ENCODE measurements around the gene CCDC106.

The CCDC106 gene

DNA sequence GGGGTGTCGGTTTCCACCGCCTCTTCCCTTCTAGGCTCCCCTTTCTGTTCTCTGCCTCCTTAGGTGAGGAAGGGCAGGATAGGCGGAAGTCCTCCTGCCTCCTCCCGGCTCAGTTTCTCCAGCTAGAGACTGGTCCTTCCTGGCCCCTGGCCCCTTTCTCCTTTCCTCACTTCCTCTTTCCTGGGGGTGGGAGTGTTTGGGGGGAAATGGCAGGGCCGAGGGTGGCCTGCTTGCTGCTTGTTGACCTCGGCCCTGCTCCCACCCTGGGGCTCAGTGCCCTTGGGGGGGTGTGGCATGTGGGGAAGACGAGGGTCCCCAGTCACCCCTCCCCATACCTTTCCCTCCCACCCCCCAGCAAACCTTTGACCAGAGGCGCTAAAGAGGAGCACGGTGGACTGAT is 11.8 kb downstream of the CCDC106 start:
- Histone ChIP-seq H3K4me1 (ENCODE audit: control insufficient read depth, insufficient read depth, low read length) (peaks cover 34% of the 10 kb centered on the region), H3K4me3 (ENCODE audit: low read length) (no peak overlapping the region), H3K9ac (ENCODE audit: low read length) (no peak overlapping the region), H3K9me3 (ENCODE audit: control insufficient read depth, low read length) (no peaks in the 10 kb centered on the region), H3K36me3 (ENCODE audit: control insufficient read depth, insufficient read depth, low read length) (peaks cover 23% of the 10 kb centered on the region), H3K27me3 (ENCODE audit: control insufficient read depth, insufficient read depth, low read length) (no peaks in the 10 kb centered on the region)

DNA sequence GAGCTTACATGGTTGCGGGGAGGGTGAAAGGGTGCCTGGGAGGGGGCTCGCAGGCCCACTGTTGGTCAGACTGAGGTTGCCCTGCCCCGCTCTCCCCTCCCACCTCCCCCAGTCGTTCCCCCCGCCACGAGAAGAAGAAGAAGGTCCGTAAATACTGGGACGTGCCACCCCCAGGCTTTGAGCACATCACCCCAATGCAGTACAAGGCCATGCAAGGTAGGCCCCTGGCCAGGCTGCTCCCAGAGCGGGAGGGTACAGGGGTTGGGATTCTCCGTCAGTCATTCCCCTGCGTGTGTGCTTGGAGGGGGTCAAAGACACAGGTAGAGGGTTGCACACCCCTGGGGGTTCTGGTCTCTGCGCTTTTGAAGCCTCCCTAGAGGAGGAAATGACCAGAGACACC is 12.4 kb downstream of the CCDC106 start:
- Histone ChIP-seq H3K9me3 (ENCODE audit: control insufficient read depth, low read length) (no peaks in the 10 kb centered on the region), H3K4me1 (ENCODE audit: control insufficient read depth, insufficient read depth, low read length) (peaks cover 34% of the 10 kb centered on the region), H3K4me3 (ENCODE audit: low read length) (no peak overlapping the region), H3K27me3 (ENCODE audit: control insufficient read depth, insufficient read depth, low read length) (no peaks in the 10 kb centered on the region), H3K9ac (ENCODE audit: low read length) (no peak overlapping the region), H3K36me3 (ENCODE audit: control insufficient read depth, insufficient read depth, low read length) (peaks cover 23% of the 10 kb centered on the region)

DNA sequence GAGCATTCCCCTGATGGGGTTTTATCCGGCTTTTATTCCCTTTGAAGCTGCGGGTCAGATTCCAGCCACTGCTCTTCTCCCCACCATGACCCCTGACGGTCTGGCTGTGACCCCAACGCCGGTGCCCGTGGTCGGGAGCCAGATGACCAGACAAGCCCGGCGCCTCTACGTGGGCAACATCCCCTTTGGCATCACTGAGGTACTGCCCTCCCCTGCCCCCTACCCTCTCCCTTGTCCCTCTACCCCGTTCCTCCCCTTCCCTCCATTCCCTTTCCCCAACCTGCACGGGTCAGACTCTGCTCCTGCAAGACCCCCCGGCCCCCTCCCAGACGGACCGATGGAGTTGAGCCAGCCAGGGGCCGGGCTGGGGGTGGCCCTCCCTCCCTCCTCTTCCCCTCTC is 13.0 kb downstream of the CCDC106 start:
- Histone ChIP-seq H3K27me3 (ENCODE audit: control insufficient read depth, insufficient read depth, low read length) (no peaks in the 10 kb centered on the region), H3K9ac (ENCODE audit: low read length) (no peak overlapping the region), H3K9me3 (ENCODE audit: control insufficient read depth, low read length) (no peaks in the 10 kb centered on the region), H3K36me3 (ENCODE audit: control insufficient read depth, insufficient read depth, low read length) (peaks cover 25% of the 10 kb centered on the region), H3K4me3 (ENCODE audit: low read length) (no peak overlapping the region), H3K4me1 (ENCODE audit: control insufficient read depth, insufficient read depth, low read length) (peaks cover 29% of the 10 kb centered on the region)

DNA sequence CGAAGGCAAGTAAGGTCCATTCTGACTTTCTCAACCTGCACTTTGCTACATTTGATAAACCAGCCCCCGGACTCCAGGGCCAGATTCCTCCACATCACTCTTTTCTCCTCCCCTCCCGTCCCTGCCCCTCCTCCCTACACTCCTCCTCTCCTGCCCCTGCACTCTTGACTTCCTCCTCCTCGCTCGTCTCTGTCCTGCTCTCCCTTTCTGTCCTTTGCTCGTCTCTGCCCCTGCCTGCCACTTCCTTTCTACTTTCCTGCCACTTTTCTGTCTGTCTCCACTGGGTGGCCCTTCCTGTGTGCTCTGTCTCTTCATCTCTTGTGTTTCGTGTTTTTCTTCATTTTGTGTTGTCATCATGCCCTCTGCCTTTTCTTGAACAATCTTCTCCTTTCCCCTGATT is 13.8 kb downstream of the CCDC106 start:
- peaks cover 24% of the 10 kb centered on the region for H3K4me1 ChIP-seq (ENCODE audit: control insufficient read depth, insufficient read depth, low read length)
- H3K27me3 ChIP-seq (ENCODE audit: control insufficient read depth, insufficient read depth, low read length): no peaks in the 10 kb centered on the region
- no peaks in the 10 kb centered on the region for H3K9me3 ChIP-seq (ENCODE audit: control insufficient read depth, low read length)
- H3K9ac ChIP-seq (ENCODE audit: low read length): no peak overlapping the region
- peaks cover 33% of the 10 kb centered on the region for H3K36me3 ChIP-seq (ENCODE audit: control insufficient read depth, insufficient read depth, low read length)
- H3K4me3 ChIP-seq (ENCODE audit: low read length): no peak overlapping the region

DNA sequence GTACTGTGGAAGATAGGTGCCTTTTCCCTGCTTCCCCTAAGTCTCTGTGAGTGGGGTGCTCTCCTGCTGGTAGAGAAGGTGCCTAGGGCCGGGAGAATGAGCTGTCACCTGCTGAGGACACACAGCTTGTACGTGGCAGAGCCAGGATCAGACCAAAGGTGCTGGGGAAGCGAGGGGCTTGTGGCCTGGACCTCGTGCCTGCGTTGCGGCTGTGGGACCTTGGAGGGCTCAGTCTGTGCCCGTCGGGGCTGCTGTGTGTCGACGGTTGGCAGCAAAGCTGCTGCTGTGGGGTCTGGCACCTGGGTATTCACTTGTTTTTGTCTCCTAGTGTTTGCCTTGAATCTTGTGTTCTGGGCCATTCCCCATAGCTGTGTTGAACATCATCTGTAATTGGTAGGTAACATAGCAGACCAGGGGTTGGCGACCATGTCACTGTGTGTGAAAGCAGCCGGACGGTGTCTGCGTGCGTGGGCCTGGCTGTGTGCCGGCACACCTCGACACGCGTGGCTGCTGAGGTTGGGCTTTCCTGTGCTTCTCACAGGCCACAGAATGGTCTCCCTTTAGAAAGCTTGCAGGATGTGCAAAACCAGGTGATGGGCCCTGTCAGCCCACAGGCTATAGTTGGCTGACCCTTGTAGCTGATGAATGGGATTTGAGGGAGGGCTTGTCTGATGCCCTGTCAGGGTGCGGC is 16.0 kb downstream of the CCDC106 start:
- Histone ChIP-seq H3K27me3 (ENCODE audit: control insufficient read depth, insufficient read depth, low read length) (no peaks in the 10 kb centered on the region), H3K9me3 (ENCODE audit: control insufficient read depth, low read length) (no peaks in the 10 kb centered on the region), H3K4me3 (ENCODE audit: low read length) (no peak overlapping the region), H3K36me3 (ENCODE audit: control insufficient read depth, insufficient read depth, low read length) (peaks cover 43% of the 10 kb centered on the region), H3K4me1 (ENCODE audit: control insufficient read depth, insufficient read depth, low read length) (peaks cover 23% of the 10 kb centered on the region), H3K9ac (ENCODE audit: low read length) (no peak overlapping the region)

DNA sequence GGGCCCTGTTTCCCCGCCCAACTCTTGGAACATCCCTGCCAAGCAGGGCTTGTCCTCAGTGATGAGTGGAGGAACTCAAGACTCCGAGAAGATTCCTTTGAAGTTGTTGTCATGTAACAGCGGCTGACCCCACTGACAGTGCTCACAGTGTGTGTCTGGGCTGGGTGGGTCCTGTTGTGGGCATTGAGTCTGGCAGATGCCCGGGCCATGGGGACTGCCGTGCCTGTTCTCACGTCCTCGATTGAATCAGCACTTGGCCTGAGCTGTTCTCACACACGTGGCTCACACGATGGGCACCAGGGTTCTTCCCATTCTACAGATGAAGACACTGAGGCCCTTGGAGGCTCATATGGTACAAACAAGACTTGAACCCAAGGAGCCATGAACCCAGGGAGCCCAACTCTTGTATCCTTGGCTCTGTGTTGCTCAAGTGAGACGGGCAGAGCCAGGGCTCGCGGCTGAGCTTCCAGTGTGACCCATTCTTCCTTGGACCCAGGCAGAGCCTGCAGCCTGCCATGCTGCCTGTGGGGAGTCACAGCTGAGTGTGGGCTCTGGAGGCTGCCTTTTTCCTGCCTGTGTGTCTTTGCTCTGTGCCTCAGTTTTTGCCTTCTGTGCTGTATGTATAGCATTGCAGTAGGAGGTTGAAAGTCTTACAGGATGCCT is 18.5 kb downstream of the CCDC106 start:
- peaks cover 23% of the 10 kb centered on the region for H3K4me1 ChIP-seq (ENCODE audit: control insufficient read depth, insufficient read depth, low read length)
- H3K9me3 ChIP-seq (ENCODE audit: control insufficient read depth, low read length): no peaks in the 10 kb centered on the region
- no peaks in the 10 kb centered on the region for H3K27me3 ChIP-seq (ENCODE audit: control insufficient read depth, insufficient read depth, low read length)
- H3K36me3 ChIP-seq (ENCODE audit: control insufficient read depth, insufficient read depth, low read length): peaks cover 39% of the 10 kb centered on the region
- H3K4me3 ChIP-seq (ENCODE audit: low read length): no peak overlapping the region
- H3K9ac ChIP-seq (ENCODE audit: low read length): no peak overlapping the region

DNA sequence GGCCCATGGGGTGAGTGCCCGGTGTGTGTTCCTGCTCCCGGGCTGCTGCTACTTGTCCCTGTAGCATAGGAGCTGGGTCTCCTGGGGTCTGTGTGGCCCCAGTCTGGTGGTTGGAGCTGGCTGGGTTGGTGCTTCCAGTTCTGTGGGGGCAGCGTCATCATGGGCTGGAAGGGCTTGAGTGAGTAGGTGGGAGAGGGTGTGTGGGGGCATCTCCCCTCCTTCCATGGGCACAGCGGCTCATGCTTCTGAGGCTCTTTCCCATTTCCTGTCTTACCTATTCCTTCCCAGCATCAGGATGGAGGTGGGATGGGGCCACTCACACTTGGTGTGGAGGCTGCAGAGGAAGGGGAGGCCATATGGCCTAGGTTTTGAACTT is 19.0 kb downstream of the CCDC106 start:
- Histone ChIP-seq H3K27me3 (ENCODE audit: control insufficient read depth, insufficient read depth, low read length) (no peaks in the 10 kb centered on the region), H3K9ac (ENCODE audit: low read length) (peak overlapping the region; percentile 28), H3K9me3 (ENCODE audit: control insufficient read depth, low read length) (no peaks in the 10 kb centered on the region), H3K4me1 (ENCODE audit: control insufficient read depth, insufficient read depth, low read length) (peaks cover 23% of the 10 kb centered on the region), H3K4me3 (ENCODE audit: low read length) (no peak overlapping the region), H3K36me3 (ENCODE audit: control insufficient read depth, insufficient read depth, low read length) (peaks cover 39% of the 10 kb centered on the region)

DNA sequence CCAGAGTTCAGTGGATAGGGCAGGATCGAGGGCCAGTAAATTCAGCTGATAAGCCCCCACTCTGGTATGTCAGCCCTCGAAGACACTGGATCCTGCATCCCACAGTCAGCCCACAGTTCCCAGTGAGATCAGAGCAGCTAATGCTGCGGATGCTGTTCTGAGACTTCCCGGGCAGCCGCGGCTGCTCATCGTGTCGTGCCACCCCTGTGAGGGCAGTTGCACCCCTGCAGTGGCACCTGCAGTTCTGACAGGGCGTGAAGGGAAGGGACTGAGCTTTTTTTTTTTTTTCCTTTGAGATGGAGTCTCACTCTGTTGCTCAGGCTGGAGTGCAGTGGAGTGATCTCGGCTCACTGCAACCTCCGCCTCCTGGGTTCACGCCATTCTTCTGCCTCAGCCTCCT is 19.5 kb downstream of the CCDC106 start:
- H3K27me3 ChIP-seq (ENCODE audit: control insufficient read depth, insufficient read depth, low read length): no peaks in the 10 kb centered on the region
- H3K4me3 ChIP-seq (ENCODE audit: low read length): no peak overlapping the region
- no peaks in the 10 kb centered on the region for H3K9me3 ChIP-seq (ENCODE audit: control insufficient read depth, low read length)
- peaks cover 23% of the 10 kb centered on the region for H3K4me1 ChIP-seq (ENCODE audit: control insufficient read depth, insufficient read depth, low read length)
- peak overlapping the region; percentile 28 for H3K9ac ChIP-seq (ENCODE audit: low read length)
- peaks cover 39% of the 10 kb centered on the region for H3K36me3 ChIP-seq (ENCODE audit: control insufficient read depth, insufficient read depth, low read length)

DNA sequence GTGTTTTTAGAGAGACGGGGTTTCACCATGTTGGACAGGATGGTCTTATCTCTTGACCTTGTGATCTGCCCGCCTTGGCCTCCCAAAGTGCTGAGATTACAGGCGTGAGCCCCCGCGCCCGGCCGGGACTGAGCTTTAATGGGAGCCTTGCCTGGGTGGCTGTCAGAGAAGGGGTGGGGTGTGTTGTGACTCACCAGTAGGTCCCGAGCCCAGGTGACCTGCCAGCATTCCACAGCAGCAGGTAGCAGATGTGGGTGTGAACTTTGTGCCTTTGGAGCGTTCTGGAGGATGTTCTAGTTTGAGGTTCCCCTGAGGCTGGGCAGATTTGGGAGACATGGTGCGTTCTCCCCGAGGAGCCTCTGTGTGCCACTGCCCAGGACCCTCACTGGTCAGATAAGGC is 19.9 kb downstream of the CCDC106 start:
- Histone ChIP-seq H3K4me1 (ENCODE audit: control insufficient read depth, insufficient read depth, low read length) (peaks cover 23% of the 10 kb centered on the region), H3K4me3 (ENCODE audit: low read length) (no peak overlapping the region), H3K27me3 (ENCODE audit: control insufficient read depth, insufficient read depth, low read length) (no peaks in the 10 kb centered on the region), H3K9ac (ENCODE audit: low read length) (no peak overlapping the region), H3K9me3 (ENCODE audit: control insufficient read depth, low read length) (no peaks in the 10 kb centered on the region), H3K36me3 (ENCODE audit: control insufficient read depth, insufficient read depth, low read length) (peaks cover 36% of the 10 kb centered on the region)

DNA sequence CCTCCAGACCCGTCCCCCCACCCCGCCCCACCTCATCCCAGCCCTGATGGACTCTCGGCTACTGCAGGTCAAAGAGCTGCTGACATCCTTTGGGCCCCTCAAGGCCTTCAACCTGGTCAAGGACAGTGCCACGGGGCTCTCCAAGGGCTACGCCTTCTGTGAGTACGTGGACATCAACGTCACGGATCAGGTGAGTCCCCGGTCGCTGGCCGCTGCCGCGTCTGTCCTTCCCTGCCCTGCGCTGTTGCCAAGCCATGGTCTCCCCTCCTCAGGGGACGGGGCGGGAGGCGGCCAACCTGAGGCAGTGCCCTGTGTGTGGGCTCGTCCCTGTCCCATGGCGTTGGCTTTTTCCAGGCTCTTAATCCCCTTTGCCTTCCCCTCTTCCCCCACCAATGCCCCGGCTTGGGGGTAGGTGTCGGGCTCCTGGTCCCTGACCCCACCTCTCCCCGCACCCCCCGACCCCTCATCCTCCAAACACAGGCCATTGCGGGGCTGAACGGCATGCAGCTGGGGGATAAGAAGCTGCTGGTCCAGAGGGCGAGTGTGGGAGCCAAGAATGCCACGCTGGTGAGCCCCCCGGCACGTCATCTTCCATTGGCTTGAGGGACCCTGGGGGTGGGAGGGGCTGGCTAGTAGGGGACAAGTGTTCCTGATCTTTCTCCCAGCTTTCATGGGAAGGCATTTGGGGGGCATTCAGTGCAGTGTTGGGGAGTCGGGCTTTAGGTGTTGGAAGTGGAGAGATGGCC is 20.8 kb downstream of the CCDC106 start:
- H3K9ac ChIP-seq (ENCODE audit: low read length): no peak overlapping the region
- no peaks in the 10 kb centered on the region for H3K27me3 ChIP-seq (ENCODE audit: control insufficient read depth, insufficient read depth, low read length)
- H3K4me1 ChIP-seq (ENCODE audit: control insufficient read depth, insufficient read depth, low read length): peaks cover 23% of the 10 kb centered on the region
- peaks cover 28% of the 10 kb centered on the region for H3K36me3 ChIP-seq (ENCODE audit: control insufficient read depth, insufficient read depth, low read length)
- no peak overlapping the region for H3K4me3 ChIP-seq (ENCODE audit: low read length)
- no peaks in the 10 kb centered on the region for H3K9me3 ChIP-seq (ENCODE audit: control insufficient read depth, low read length)

DNA sequence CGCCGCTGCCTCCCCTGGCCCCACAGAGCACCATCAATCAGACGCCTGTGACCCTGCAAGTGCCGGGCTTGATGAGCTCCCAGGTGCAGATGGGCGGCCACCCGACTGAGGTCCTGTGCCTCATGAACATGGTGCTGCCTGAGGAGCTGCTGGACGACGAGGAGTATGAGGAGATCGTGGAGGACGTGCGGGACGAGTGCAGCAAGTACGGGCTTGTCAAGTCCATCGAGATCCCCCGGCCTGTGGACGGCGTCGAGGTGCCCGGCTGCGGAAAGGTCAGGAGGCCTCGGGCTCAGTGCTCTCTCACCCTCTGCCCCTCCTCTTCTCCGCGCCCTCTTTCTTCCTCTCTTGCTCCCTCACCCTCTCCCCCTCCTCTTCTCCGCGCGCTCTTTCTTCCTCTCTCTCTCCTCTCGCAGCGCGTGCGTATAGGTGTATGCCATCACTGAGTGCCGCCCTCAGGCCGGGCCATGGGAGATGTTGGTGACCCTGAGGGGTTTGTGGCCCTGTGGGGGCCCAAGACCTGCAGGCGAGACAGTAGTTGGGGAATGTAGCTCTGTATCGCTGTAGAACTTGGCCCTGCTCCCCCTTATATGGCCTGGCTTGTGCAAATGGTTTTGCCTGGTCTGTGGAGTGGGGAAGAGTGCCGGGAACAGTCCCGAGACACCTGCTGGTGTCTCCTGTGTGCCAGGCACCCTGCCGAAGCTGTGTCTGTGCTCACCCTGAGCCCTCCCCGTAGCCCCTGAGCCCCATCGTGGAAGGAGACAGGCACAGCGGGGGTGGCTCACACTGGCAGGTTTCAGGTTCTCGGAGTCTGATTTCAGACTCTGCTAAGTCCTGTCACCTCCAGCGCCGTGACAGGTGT is 21.6 kb downstream of the CCDC106 start:
- Histone ChIP-seq H3K4me1 (ENCODE audit: control insufficient read depth, insufficient read depth, low read length) (peaks cover 23% of the 10 kb centered on the region), H3K4me3 (ENCODE audit: low read length) (no peak overlapping the region), H3K9me3 (ENCODE audit: control insufficient read depth, low read length) (no peaks in the 10 kb centered on the region), H3K27me3 (ENCODE audit: control insufficient read depth, insufficient read depth, low read length) (no peaks in the 10 kb centered on the region), H3K9ac (ENCODE audit: low read length) (no peak overlapping the region), H3K36me3 (ENCODE audit: control insufficient read depth, insufficient read depth, low read length) (peaks cover 25% of the 10 kb centered on the region)
